H1 (cell line): ENCODE results near the gene FHDC1.

ENCODE experiments used
- CHD2 ChIP-seq: IDR thresholded peaks from 2 replicates; pipeline ENCODE4 v1.6.1; 2012; ENCODE audit warnings: low read length, improper control_type of control experiment
- EP300 ChIP-seq, 2 experiments: IDR thresholded peaks; 1 replicate in 1 of 2; 2 replicates in 1 of 2; pipeline ENCODE4 v1.6.1; 2011 to 2012; ENCODE audit warnings: low read depth in 2 of 2, low read length in 2 of 2, mild to moderate bottlenecking in 2 of 2, borderline replicate concordance in 1 of 2, inconsistent platforms in 1 of 2, moderate library complexity in 1 of 2
- EZH2 ChIP-seq: fragments of 200-600 bp; sonication (generic); IDR thresholded peaks from 2 replicates; pipeline ENCODE4 v1.7.1; 2012; ENCODE audit warnings: low read depth, mild to moderate bottlenecking, moderate library complexity, low read length, inconsistent platforms; ENCODE audit not compliant: severe bottlenecking
- POLR2A ChIP-seq, 2 experiments: IDR thresholded peaks; 1 replicate in 1 of 2; 2 replicates in 1 of 2; pipeline ENCODE4 v1.6.1; 2011; ENCODE audit warnings: low read depth in 2 of 2, low read length in 2 of 2, mild to moderate bottlenecking in 2 of 2; ENCODE audit errors: control extremely low read depth in 1 of 2
- POLR2AphosphoS5 ChIP-seq: IDR thresholded peaks from 2 replicates; pipeline ENCODE4 v1.6.1; 2011; ENCODE audit warnings: low read depth, low read length
- RXRA ChIP-seq: IDR thresholded peaks from 2 replicates; pipeline ENCODE4 v1.6.1; 2011; ENCODE audit warnings: low read depth, mild to moderate bottlenecking, low read length, moderate library complexity; ENCODE audit not compliant: insufficient read depth
- SIN3A ChIP-seq, 2 experiments: IDR thresholded peaks in 1 of 2; conservative IDR thresholded peaks in 1 of 2; 2 replicates each; pipeline ENCODE4 v1.6.1; 2011 to 2012; ENCODE audit warnings: low read length in 2 of 2, improper control_type of control experiment in 1 of 2, low read depth in 1 of 2, mild to moderate bottlenecking in 1 of 2
- SP1 ChIP-seq: IDR thresholded peaks from 2 replicates; pipeline ENCODE4 v1.6.1; 2011; ENCODE audit warnings: low read depth, low read length
- YY1 ChIP-seq: IDR thresholded peaks from 2 replicates; pipeline ENCODE4 v1.6.1; 2011; ENCODE audit warnings: low read depth, mild to moderate bottlenecking, low read length
- TF ChIP-seq, protein P1 (sequence below): IDR thresholded peaks from 2 replicates; pipeline ENCODE4 v1.6.1; 2011; ENCODE audit warnings: low read depth, mild to moderate bottlenecking, low read length; ENCODE audit not compliant: insufficient read depth
- TF ChIP-seq, protein P2 (sequence below), 3 experiments: IDR thresholded peaks; 1 replicate in 2 of 3; 2 replicates in 1 of 3; pipeline versions ENCODE4 v1.5.1 to v1.6.1; 2011; ENCODE audit warnings: low read length in 3 of 3, mild to moderate bottlenecking in 3 of 3, inconsistent platforms in 2 of 3, low read depth in 1 of 3, moderate library complexity in 1 of 3; ENCODE audit not compliant: insufficient read depth in 1 of 3; ENCODE audit errors: control extremely low read depth in 1 of 3

DNA sequence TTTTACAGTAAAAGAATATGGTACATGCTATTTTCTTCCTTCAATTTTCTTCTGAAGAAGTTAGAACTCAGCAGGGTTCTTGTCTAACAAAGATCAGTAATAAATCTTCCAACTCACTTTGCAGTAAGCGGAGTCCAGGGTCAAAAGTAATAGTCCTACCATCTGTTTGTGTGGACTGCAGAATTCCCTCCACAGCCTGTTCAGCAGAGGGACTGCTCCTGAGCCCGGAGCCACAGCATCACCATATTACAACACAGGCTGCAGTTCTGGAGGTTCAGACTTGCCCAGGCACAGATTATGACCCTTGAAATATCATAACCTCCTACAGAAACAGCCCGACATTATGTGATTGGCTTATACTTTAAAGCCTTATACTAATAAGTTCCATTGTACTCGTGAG is 10.3 kb downstream of the FHDC1 start:
- TF ChIP-seq, protein P1, sequence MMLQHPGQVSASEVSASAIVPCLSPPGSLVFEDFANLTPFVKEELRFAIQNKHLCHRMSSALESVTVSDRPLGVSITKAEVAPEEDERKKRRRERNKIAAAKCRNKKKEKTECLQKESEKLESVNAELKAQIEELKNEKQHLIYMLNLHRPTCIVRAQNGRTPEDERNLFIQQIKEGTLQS: no peak
- TF ChIP-seq SP1: no peak
- TF ChIP-seq POLR2AphosphoS5: no peak
- no peak for TF ChIP-seq CHD2
- TF ChIP-seq, protein P2, sequence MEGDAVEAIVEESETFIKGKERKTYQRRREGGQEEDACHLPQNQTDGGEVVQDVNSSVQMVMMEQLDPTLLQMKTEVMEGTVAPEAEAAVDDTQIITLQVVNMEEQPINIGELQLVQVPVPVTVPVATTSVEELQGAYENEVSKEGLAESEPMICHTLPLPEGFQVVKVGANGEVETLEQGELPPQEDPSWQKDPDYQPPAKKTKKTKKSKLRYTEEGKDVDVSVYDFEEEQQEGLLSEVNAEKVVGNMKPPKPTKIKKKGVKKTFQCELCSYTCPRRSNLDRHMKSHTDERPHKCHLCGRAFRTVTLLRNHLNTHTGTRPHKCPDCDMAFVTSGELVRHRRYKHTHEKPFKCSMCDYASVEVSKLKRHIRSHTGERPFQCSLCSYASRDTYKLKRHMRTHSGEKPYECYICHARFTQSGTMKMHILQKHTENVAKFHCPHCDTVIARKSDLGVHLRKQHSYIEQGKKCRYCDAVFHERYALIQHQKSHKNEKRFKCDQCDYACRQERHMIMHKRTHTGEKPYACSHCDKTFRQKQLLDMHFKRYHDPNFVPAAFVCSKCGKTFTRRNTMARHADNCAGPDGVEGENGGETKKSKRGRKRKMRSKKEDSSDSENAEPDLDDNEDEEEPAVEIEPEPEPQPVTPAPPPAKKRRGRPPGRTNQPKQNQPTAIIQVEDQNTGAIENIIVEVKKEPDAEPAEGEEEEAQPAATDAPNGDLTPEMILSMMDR (IDR thresholded peaks at IDR 0.05; ENCODE audit: control extremely low read depth in 1 of 3, insufficient read depth in 1 of 3, low read depth in 1 of 3, low read length in 3 of 3): no peak
- no peak for TF ChIP-seq YY1
- TF ChIP-seq POLR2A (IDR thresholded peaks at IDR 0.05; ENCODE audit: control extremely low read depth in 1 of 2, low read depth in 2 of 2, low read length in 2 of 2): no peak
- TF ChIP-seq EP300 (IDR thresholded peaks at IDR 0.05; ENCODE audit: borderline replicate concordance in 1 of 2, low read depth in 2 of 2, low read length in 2 of 2): no peak
- no peak for TF ChIP-seq EZH2
- TF ChIP-seq SIN3A (conservative IDR thresholded peaks at IDR 0.05 in 1 of 2, IDR thresholded peaks at IDR 0.05 in 1 of 2; ENCODE audit: low read depth in 1 of 2, low read length in 2 of 2): no peak
- TF ChIP-seq RXRA: no peak
